ENCODE measurements around the gene GSG1L2. TPM values are rescaled to one million over a fixed set of nuclear protein-coding genes. Genes with fewer than 3 reads are reported as not detected.

The GSG1L2 gene
- total and polyA plus RNA-seq, 2 experiments from 2014 or later: not detected

- DNase-seq (ENCODE audit: low spot score): no peak
Observed at GRCh38 chr17:9862220-9862619, 40.3 kb upstream of the GSG1L2 start.

More at GRCh38 chr17:9862220-9862619, 40.3 kb upstream of the GSG1L2 start:
- no peaks in the 10 kb centered on the region for H3K36me3 Mint-ChIP-seq (ENCODE audit: low read depth)
- no peak for TF ChIP-seq STAT1 (IDR thresholded peaks at IDR 0.05; ENCODE audit: unreplicated experiment)
- no peak for TF ChIP-seq JUNB (IDR thresholded peaks at IDR 0.05; ENCODE audit: unreplicated experiment)
- no peak for TF ChIP-seq EZH2 (IDR thresholded peaks at IDR 0.05; ENCODE audit: low read depth, unreplicated experiment)
- TF ChIP-seq REST (IDR thresholded peaks at IDR 0.05; ENCODE audit: unreplicated experiment): no peak
- no peak for TF ChIP-seq CREB1 (CRISPR knock-in tag; IDR thresholded peaks at IDR 0.05; ENCODE audit: low read depth)
- TF ChIP-seq ZNF114 (CRISPR knock-in tag; IDR thresholded peaks at IDR 0.05): no peak
- TF ChIP-seq EZH2phosphoT487 (IDR thresholded peaks at IDR 0.05; ENCODE audit: unreplicated experiment): no peak
- TF ChIP-seq NANOG (IDR thresholded peaks at IDR 0.05; ENCODE audit: borderline replicate concordance): no peak
- no peak for TF ChIP-seq ZNF331 (CRISPR knock-in tag; IDR thresholded peaks at IDR 0.05; ENCODE audit: low read depth)
- no peak for TF ChIP-seq POLR2AphosphoS5 (IDR thresholded peaks at IDR 0.05; ENCODE audit: low read depth)
- no peak for TF ChIP-seq ETS1 (IDR thresholded peaks at IDR 0.05)
- no peak for TF ChIP-seq CTCF (conservative IDR thresholded peaks at IDR 0.05; ENCODE audit: low read depth in 2 of 2)
- TF ChIP-seq ZNF462 (CRISPR knock-in tag; IDR thresholded peaks at IDR 0.05): no peak
- Histone ChIP-seq H3F3A (replicated peaks; ENCODE audit: low read depth) (no peaks in the 10 kb centered on the region), H3K36me3 (ENCODE audit: insufficient read depth) (no peaks in the 10 kb centered on the region), H3K27ac (ENCODE audit: low read depth) (no peak overlapping the region), H3K79me2 (replicated peaks; ENCODE audit: insufficient read depth) (no peaks in the 10 kb centered on the region), H3K27me3 (ENCODE audit: insufficient read depth) (no peaks in the 10 kb centered on the region), H3K4me1 (ENCODE audit: insufficient read depth) (no peaks in the 10 kb centered on the region), H3K4me3 (no peak overlapping the region), H2AFZ (no peak overlapping the region), H4K20me1 (replicated peaks; ENCODE audit: insufficient read depth) (no peaks in the 10 kb centered on the region), H3K9me2 (ENCODE audit: insufficient read depth) (peaks cover 11% of the 10 kb centered on the region; the same call in 1 of the 2 replicates), H3K4me2 (no peak overlapping the region)
- no peaks in the 10 kb centered on the region for H3K27me3 Mint-ChIP-seq (ENCODE audit: insufficient read depth, low read depth, poor library complexity)
- ATAC-seq: no peak
- peaks cover 14% of the 10 kb centered on the region; the same call in 2 of the 3 replicates for H3K9me3 Mint-ChIP-seq
- no peak overlapping the region for H3K4me3 Mint-ChIP-seq
- no peak overlapping the region for H3K27ac Mint-ChIP-seq
- H3K4me1 Mint-ChIP-seq: no peaks in the 10 kb centered on the region

All from GM23338 (cell line).